WTC11 (cell line): ENCODE data around the gene METTL22. TPM values are rescaled to one million over a fixed set of nuclear protein-coding genes. Genes with fewer than 3 reads are reported as not detected.
A peak's percentile ranks its signal among the peaks of the same experiment; 100 is the strongest.

ENCODE experiments used
- ATAC-seq: fragments of 200-7000 bp; cut with Tn5 transposase; 2 replicates; pipeline ENCODE4 v1.10.0; 2021; ENCODE audit warnings: mild to moderate bottlenecking, moderate library complexity
- CTCF ChIA-PET: fragments of 300-600 bp; sonication (Branson Sonifier 250); formaldehyde crosslinking; loops from one replicate; lab custom pipeline; 2021; ENCODE audit warnings: antibody characterized with exemption; lab: Charles Lee
- POLR2A ChIA-PET: fragments of 350-600 bp; sonication (Branson Sonifier 250); formaldehyde crosslinking; loops from one replicate; lab custom pipeline; 2021; ENCODE audit warnings: antibody characterized with exemption; lab: Charles Lee
- DNase-seq: peaks from one replicate; pipeline ENCODE4 v3.0.0; 2021; ENCODE audit warnings: low spot score
- H3K27ac Mint-ChIP-seq: 2 replicates; pipeline ENCODE4 v1.8.0; 2021; ENCODE audit warnings: mixed read lengths
- H3K27me3 Mint-ChIP-seq: 2 replicates; pipeline ENCODE4 v1.8.0; 2021; ENCODE audit warnings: low read depth, mild to moderate bottlenecking, moderate library complexity, mixed read lengths
- H3K36me3 Mint-ChIP-seq: 2 replicates; pipeline ENCODE4 v1.8.0; 2021; ENCODE audit warnings: mixed read lengths
- H3K4me1 Mint-ChIP-seq: 2 replicates; pipeline ENCODE4 v1.8.0; 2022; ENCODE audit warnings: mixed read lengths
- H3K4me3 Mint-ChIP-seq: 2 replicates; pipeline ENCODE4 v1.8.0; 2021; ENCODE audit warnings: mild to moderate bottlenecking, moderate library complexity, mixed read lengths
- H3K9me3 Mint-ChIP-seq: 2 replicates; pipeline ENCODE4 v1.8.0; 2021; ENCODE audit warnings: mixed read lengths
- AFF4 ChIP-seq: sonication (generic); formaldehyde crosslinking; IDR thresholded peaks from 2 replicates; pipeline ENCODE4 v1.8.1; 2023; ENCODE audit warnings: mild to moderate bottlenecking, missing genetic modification reagents, borderline replicate concordance
- ATF3 ChIP-seq: sonication (generic); formaldehyde crosslinking; conservative IDR thresholded peaks from 2 replicates; pipeline ENCODE4 v1.8.1; 2022; ENCODE audit warnings: mild to moderate bottlenecking, missing genetic modification reagents
- CREB1 ChIP-seq: sonication (generic); formaldehyde crosslinking; IDR thresholded peaks from 2 replicates; pipeline ENCODE4 v1.8.0; 2023; ENCODE audit warnings: mild to moderate bottlenecking, missing genetic modification reagents
- ELF4 ChIP-seq: sonication (generic); formaldehyde crosslinking; IDR thresholded peaks from 2 replicates; pipeline ENCODE4 v1.8.1; 2022; ENCODE audit warnings: low read depth, mild to moderate bottlenecking, moderate library complexity, missing genetic modification reagents
- EMX1 ChIP-seq: fragments of 250-450 bp; sonication (Bioruptor Pico); IDR thresholded peaks from 2 replicates; pipeline ENCODE4 v1.8.0; 2021; ENCODE audit warnings: mild to moderate bottlenecking
- FOXJ3 ChIP-seq: sonication (generic); formaldehyde crosslinking; IDR thresholded peaks from 2 replicates; pipeline ENCODE4 v1.9.0; 2021; ENCODE audit warnings: missing genetic modification reagents, mild to moderate bottlenecking, borderline replicate concordance
- GTF2I ChIP-seq: fragments of 250-450 bp; sonication (Bioruptor Pico); conservative IDR thresholded peaks from 2 replicates; pipeline ENCODE4 v1.4.0; 2021; ENCODE audit warnings: mild to moderate bottlenecking
- IRF1 ChIP-seq: sonication (generic); formaldehyde crosslinking; IDR thresholded peaks from 2 replicates; pipeline ENCODE4 v1.8.0; 2023; ENCODE audit warnings: missing genetic modification reagents
- MAX ChIP-seq: sonication (generic); formaldehyde crosslinking; IDR thresholded peaks from 2 replicates; pipeline ENCODE4 v1.8.0; 2022; ENCODE audit warnings: mild to moderate bottlenecking, missing genetic modification reagents
- MXD4 ChIP-seq: fragments of 250-450 bp; sonication (Bioruptor Pico); IDR thresholded peaks from 2 replicates; pipeline ENCODE4 v1.8.0; 2021; ENCODE audit warnings: mild to moderate bottlenecking, moderate library complexity, borderline replicate concordance
- NFYB ChIP-seq: sonication (generic); formaldehyde crosslinking; conservative IDR thresholded peaks from 2 replicates; pipeline ENCODE4 v1.8.0; 2022; ENCODE audit warnings: low read depth, missing genetic modification reagents
- SOX15 ChIP-seq: fragments of 250-450 bp; sonication (Bioruptor Pico); IDR thresholded peaks from 2 replicates; pipeline ENCODE4 v1.9.0; 2021; ENCODE audit warnings: mild to moderate bottlenecking
- TCF7 ChIP-seq: sonication (generic); formaldehyde crosslinking; IDR thresholded peaks from 2 replicates; pipeline ENCODE4 v1.8.0; 2022; ENCODE audit warnings: mild to moderate bottlenecking, low read depth, missing genetic modification reagents, moderate library complexity
- TEAD4 ChIP-seq: sonication (generic); formaldehyde crosslinking; IDR thresholded peaks from 2 replicates; pipeline ENCODE4 v1.8.0; 2022; ENCODE audit warnings: mild to moderate bottlenecking, missing genetic modification reagents
- USF1 ChIP-seq: sonication (generic); formaldehyde crosslinking; IDR thresholded peaks from 2 replicates; pipeline ENCODE4 v1.8.0; 2022; ENCODE audit warnings: mild to moderate bottlenecking, missing genetic modification reagents
- ZBTB21 ChIP-seq: sonication (generic); formaldehyde crosslinking; IDR thresholded peaks from 2 replicates; pipeline ENCODE4 v1.8.1; 2023; ENCODE audit warnings: mild to moderate bottlenecking, missing genetic modification reagents, borderline replicate concordance
- ZNF121 ChIP-seq: sonication (generic); formaldehyde crosslinking; IDR thresholded peaks from 2 replicates; pipeline ENCODE4 v1.8.0; 2023; ENCODE audit warnings: missing genetic modification reagents
- ZNF396 ChIP-seq: fragments of 250-450 bp; sonication (Bioruptor Pico); IDR thresholded peaks from 2 replicates; pipeline ENCODE4 v1.8.0; 2021; ENCODE audit warnings: mild to moderate bottlenecking, moderate library complexity, borderline replicate concordance
- total RNA-seq: library from RNA; stranded (reverse); gene quantifications from 3 replicates; pipeline ENCODE4 v1.2.3, GENCODE V29; 2021
- TF ChIP-seq, protein P1 (sequence below): sonication (generic); formaldehyde crosslinking; IDR thresholded peaks from 2 replicates; pipeline ENCODE4 v1.8.0; 2023; ENCODE audit warnings: mild to moderate bottlenecking, missing genetic modification reagents
- TF ChIP-seq, protein P2 (sequence below): fragments of 250-450 bp; sonication (Bioruptor Pico); IDR thresholded peaks from 2 replicates; pipeline ENCODE4 v2.1.2; 2022; ENCODE audit warnings: mild to moderate bottlenecking, moderate library complexity
- TF ChIP-seq, protein P3 (sequence below): sonication (generic); formaldehyde crosslinking; IDR thresholded peaks from 2 replicates; pipeline ENCODE4 v1.8.0; 2022; ENCODE audit warnings: mild to moderate bottlenecking, missing genetic modification reagents
- TF ChIP-seq, protein P4 (sequence below): sonication (generic); formaldehyde crosslinking; IDR thresholded peaks from 2 replicates; pipeline ENCODE4 v1.8.1; 2023; ENCODE audit warnings: mild to moderate bottlenecking, missing genetic modification reagents, moderate library complexity

Gene METTL22
- total RNA-seq, 1 experiment from 2014 or later: 82.0 TPM

GRCh38 chr16:8685617-8686016 lies 64.1 kb downstream of the METTL22 start:
- Mint-ChIP-seq H3K4me1 (peaks cover 16% of the 10 kb centered on the region), H3K36me3 (peaks cover 8% of the 10 kb centered on the region), H3K27ac (no peak overlapping the region), H3K9me3 (peaks cover 16% of the 10 kb centered on the region)
- ATAC-seq (no peak), DNase-seq (no peak)
- ChIA-PET CTCF (interaction anchor here (0.7 to 1.1 kb wide), 3 partner anchors 112 to 328 kb away, joined by 3 read pairs; partner anchors contain the start of genes PMM2 and TMEM186), POLR2A (no interaction called here)
- TF ChIP-seq ELF4 (CRISPR knock-in tag) (no peak), AFF4 (no peak), ZNF121 (CRISPR knock-in tag) (no peak), CREB1 (no peak), EMX1 (CRISPR knock-in tag) (no peak), TCF7 (no peak), ATF3 (no peak)
- TF ChIP-seq, protein P1, sequence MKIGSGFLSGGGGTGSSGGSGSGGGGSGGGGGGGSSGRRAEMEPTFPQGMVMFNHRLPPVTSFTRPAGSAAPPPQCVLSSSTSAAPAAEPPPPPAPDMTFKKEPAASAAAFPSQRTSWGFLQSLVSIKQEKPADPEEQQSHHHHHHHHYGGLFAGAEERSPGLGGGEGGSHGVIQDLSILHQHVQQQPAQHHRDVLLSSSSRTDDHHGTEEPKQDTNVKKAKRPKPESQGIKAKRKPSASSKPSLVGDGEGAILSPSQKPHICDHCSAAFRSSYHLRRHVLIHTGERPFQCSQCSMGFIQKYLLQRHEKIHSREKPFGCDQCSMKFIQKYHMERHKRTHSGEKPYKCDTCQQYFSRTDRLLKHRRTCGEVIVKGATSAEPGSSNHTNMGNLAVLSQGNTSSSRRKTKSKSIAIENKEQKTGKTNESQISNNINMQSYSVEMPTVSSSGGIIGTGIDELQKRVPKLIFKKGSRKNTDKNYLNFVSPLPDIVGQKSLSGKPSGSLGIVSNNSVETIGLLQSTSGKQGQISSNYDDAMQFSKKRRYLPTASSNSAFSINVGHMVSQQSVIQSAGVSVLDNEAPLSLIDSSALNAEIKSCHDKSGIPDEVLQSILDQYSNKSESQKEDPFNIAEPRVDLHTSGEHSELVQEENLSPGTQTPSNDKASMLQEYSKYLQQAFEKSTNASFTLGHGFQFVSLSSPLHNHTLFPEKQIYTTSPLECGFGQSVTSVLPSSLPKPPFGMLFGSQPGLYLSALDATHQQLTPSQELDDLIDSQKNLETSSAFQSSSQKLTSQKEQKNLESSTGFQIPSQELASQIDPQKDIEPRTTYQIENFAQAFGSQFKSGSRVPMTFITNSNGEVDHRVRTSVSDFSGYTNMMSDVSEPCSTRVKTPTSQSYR (CRISPR knock-in tag): no peak
- TF ChIP-seq, protein P2, sequence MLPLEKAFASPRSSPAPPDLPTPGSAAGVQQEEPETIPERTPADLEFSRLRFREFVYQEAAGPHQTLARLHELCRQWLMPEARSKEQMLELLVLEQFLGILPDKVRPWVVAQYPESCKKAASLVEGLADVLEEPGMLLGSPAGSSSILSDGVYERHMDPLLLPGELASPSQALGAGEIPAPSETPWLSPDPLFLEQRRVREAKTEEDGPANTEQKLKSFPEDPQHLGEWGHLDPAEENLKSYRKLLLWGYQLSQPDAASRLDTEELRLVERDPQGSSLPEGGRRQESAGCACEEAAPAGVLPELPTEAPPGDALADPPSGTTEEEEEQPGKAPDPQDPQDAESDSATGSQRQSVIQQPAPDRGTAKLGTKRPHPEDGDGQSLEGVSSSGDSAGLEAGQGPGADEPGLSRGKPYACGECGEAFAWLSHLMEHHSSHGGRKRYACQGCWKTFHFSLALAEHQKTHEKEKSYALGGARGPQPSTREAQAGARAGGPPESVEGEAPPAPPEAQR (CRISPR knock-in tag): no peak
- TF ChIP-seq, all 79 proteins: peak for 0
- no peaks in the 10 kb centered on the region; the same call in 1 of the 2 replicates for H3K27me3 Mint-ChIP-seq
- H3K4me3 Mint-ChIP-seq: no peak overlapping the region

GRCh38 chr16:8686031-8686621 lies 64.6 kb downstream of the METTL22 start:
- no peak overlapping the region for H3K4me3 Mint-ChIP-seq
- ATAC-seq: peak; percentile 84
- TF ChIP-seq, protein P3, sequence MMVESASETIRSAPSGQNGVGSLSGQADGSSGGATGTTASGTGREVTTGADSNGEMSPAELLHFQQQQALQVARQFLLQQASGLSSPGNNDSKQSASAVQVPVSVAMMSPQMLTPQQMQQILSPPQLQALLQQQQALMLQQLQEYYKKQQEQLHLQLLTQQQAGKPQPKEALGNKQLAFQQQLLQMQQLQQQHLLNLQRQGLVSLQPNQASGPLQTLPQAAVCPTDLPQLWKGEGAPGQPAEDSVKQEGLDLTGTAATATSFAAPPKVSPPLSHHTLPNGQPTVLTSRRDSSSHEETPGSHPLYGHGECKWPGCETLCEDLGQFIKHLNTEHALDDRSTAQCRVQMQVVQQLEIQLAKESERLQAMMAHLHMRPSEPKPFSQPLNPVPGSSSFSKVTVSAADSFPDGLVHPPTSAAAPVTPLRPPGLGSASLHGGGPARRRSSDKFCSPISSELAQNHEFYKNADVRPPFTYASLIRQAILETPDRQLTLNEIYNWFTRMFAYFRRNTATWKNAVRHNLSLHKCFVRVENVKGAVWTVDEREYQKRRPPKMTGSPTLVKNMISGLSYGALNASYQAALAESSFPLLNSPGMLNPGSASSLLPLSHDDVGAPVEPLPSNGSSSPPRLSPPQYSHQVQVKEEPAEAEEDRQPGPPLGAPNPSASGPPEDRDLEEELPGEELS: no peak
- TF ChIP-seq IRF1 (no peak), FOXJ3 (CRISPR knock-in tag) (no peak), GTF2I (CRISPR knock-in tag) (no peak), MXD4 (CRISPR knock-in tag) (no peak), NFYB (CRISPR knock-in tag) (no peak), TEAD4 (no peak), SOX15 (CRISPR knock-in tag) (no peak), EMX1 (CRISPR knock-in tag) (no peak), MAX (CRISPR knock-in tag) (no peak), USF1 (CRISPR knock-in tag) (no peak), ZNF396 (no peak), ZBTB21 (CRISPR knock-in tag) (no peak)
- TF ChIP-seq, protein P4, sequence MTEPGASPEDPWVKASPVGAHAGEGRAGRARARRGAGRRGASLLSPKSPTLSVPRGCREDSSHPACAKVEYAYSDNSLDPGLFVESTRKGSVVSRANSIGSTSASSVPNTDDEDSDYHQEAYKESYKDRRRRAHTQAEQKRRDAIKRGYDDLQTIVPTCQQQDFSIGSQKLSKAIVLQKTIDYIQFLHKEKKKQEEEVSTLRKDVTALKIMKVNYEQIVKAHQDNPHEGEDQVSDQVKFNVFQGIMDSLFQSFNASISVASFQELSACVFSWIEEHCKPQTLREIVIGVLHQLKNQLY (CRISPR knock-in tag): no peak

More at GRCh38 chr16:8686031-8686621, 64.6 kb downstream of the METTL22 start:
- Mint-ChIP-seq H3K4me1 (peaks cover 16% of the 10 kb centered on the region), H3K27me3 (no peaks in the 10 kb centered on the region; the same call in 1 of the 2 replicates), H3K9me3 (peaks cover 16% of the 10 kb centered on the region), H3K27ac (no peak overlapping the region), H3K36me3 (peaks cover 8% of the 10 kb centered on the region)
- DNase-seq: peak; percentile 29
- ChIA-PET CTCF (interaction anchor here (0.7 to 1.1 kb wide), 3 partner anchors 111 to 327 kb away, joined by 3 read pairs; partner anchors contain the start of genes PMM2 and TMEM186), POLR2A (no interaction called here)
